GM12878 (cell line): ENCODE results near the gene SEC61A1. TPM values are rescaled to one million over a fixed set of nuclear protein-coding genes. Genes with fewer than 3 reads are reported as not detected.

ENCODE experiments used
- ATAC-seq: fragments of 200-7000 bp; cut with Tn5 transposase; 3 replicates; pipeline ENCODE4 v1.9.1; 2020; ENCODE audit warnings: mild to moderate bottlenecking, moderate library complexity
- BruUV-seq: library from RNA; stranded (reverse); fragments of 400-500 nt; replicated peaks from 2 replicates; lab custom pipeline; 2021; lab: Mats Ljungman, UMichigan
- CTCF ChIA-PET: fragments of 300-600 bp; sonication (Branson Sonifier 250); formaldehyde crosslinking; extraction: SDS; loops from one replicate; lab custom pipeline; 2021; ENCODE audit warnings: inconsistent platforms; lab: Yijun Ruan, JAX
- POLR2A ChIA-PET: fragments of 350-600 bp; formaldehyde crosslinking; extraction: SDS; loops from one replicate; lab custom pipeline; 2021; ENCODE audit warnings: inconsistent platforms; lab: Charles Lee
- RAD21 ChIA-PET: fragments of 300-600 bp; sonication (Branson Sonifier 250); formaldehyde crosslinking; loops from one replicate; lab custom pipeline; 2023; ENCODE audit warnings: antibody characterized with exemption; ENCODE audit not compliant: unreplicated experiment; lab: Charles Lee
- SMC1A ChIA-PET: fragments of 300-600 bp; sonication (Branson Sonifier 250); formaldehyde crosslinking; loops from one replicate; lab custom pipeline; 2023; ENCODE audit not compliant: unreplicated experiment, uncharacterized antibody; lab: Charles Lee
- DNase-seq: peaks from one replicate; pipeline ENCODE4 v3.0.0-alpha.2; 2011; ENCODE audit warnings: low read depth, low spot score
- FAIRE-seq: peaks from 3 replicates; lab custom pipeline; 2011; peaks lifted over from hg19 to GRCh38; lab: Jason Lieb, UNC
- H2AFZ ChIP-seq: 2 replicates; pipeline ENCODE4 v1.6.0; 2011; ENCODE audit warnings: low read depth, low read length, control low read depth; ENCODE audit not compliant: control insufficient read depth
- H3K27ac ChIP-seq: 2 replicates; pipeline ENCODE4 v1.5.1; 2011; ENCODE audit warnings: control low read depth; ENCODE audit not compliant: control insufficient read depth, insufficient read depth
- H3K27me3 ChIP-seq, 2 experiments: replicated peaks in 1 of 2; 2 replicates each; pipeline versions ENCODE4 v1.6.0 to v1.6.1; 2011; ENCODE audit warnings: low read length in 1 of 2; ENCODE audit not compliant: control insufficient read depth in 2 of 2, insufficient read depth in 2 of 2
- H3K36me3 ChIP-seq, 2 experiments: 2 replicates each; pipeline ENCODE4 v1.5.1; 2011; ENCODE audit warnings: low read length in 1 of 2; ENCODE audit not compliant: control insufficient read depth in 2 of 2, insufficient read depth in 2 of 2
- H3K4me1 ChIP-seq: 2 replicates; pipeline ENCODE4 v1.6.1; 2011; ENCODE audit warnings: mild to moderate bottlenecking, low read length, moderate library complexity, mixed read lengths; ENCODE audit not compliant: control insufficient read depth, insufficient read depth
- H3K4me2 ChIP-seq: 2 replicates; pipeline ENCODE4 v1.6.0; 2011; ENCODE audit warnings: control low read depth; ENCODE audit not compliant: control insufficient read depth, insufficient read depth
- H3K4me3 ChIP-seq: fragments of 200-600 bp; sonication (generic); 2 replicates; pipeline ENCODE4 v1.5.1; 2016
- H3K79me2 ChIP-seq: 2 replicates; pipeline ENCODE4 v1.6.0; 2011; ENCODE audit warnings: low read length; ENCODE audit not compliant: control insufficient read depth, insufficient read depth
- H3K9ac ChIP-seq: 2 replicates; pipeline ENCODE4 v1.8.0; 2011; ENCODE audit warnings: low read length, control low read depth, mixed read lengths; ENCODE audit not compliant: control insufficient read depth, insufficient read depth
- H3K9me3 ChIP-seq: replicated peaks from 3 replicates; pipeline ENCODE4 v1.5.1; 2011; ENCODE audit warnings: mild to moderate bottlenecking, low read length; ENCODE audit not compliant: control insufficient read depth, insufficient read depth
- H4K20me1 ChIP-seq: 2 replicates; pipeline ENCODE4 v1.6.0; 2011; ENCODE audit not compliant: control insufficient read depth, insufficient read depth
- BACH1 ChIP-seq: fragments of 450-650 bp; IDR thresholded peaks from 2 replicates; pipeline ENCODE4 v1.6.1; 2017; ENCODE audit warnings: mild to moderate bottlenecking, borderline replicate concordance
- CBFB ChIP-seq: IDR thresholded peaks from 2 replicates; pipeline ENCODE4 v1.6.1; 2016; ENCODE audit warnings: antibody characterized with exemption, low read depth
- CBX5 ChIP-seq: sonication (generic); IDR thresholded peaks from 2 replicates; pipeline ENCODE4 v1.6.1; 2016; ENCODE audit warnings: low read depth, moderate library complexity, mild to moderate bottlenecking, inconsistent platforms
- CTCF ChIP-seq, 3 experiments: IDR thresholded peaks in 2 of 3; conservative IDR thresholded peaks in 1 of 3; 2 replicates each; pipeline ENCODE4 v1.5.1; 2011; ENCODE audit warnings: low read depth in 3 of 3, low read length in 3 of 3, mild to moderate bottlenecking in 3 of 3, control low read depth in 2 of 3, moderate library complexity in 2 of 3, inconsistent platforms in 1 of 3, mixed read lengths in 1 of 3; ENCODE audit not compliant: control insufficient read depth in 2 of 3, insufficient read depth in 1 of 3; ENCODE audit errors: extremely low read depth in 1 of 3
- FOXK2 ChIP-seq: fragments of 450-650 bp; IDR thresholded peaks from 2 replicates; pipeline ENCODE4 v1.6.1; 2017; ENCODE audit warnings: mild to moderate bottlenecking, moderate library complexity
- IKZF2 ChIP-seq, 2 experiments: fragments of 450-650 bp; IDR thresholded peaks; 2 replicates each; pipeline ENCODE4 v1.6.1; 2017; ENCODE audit warnings: mild to moderate bottlenecking in 2 of 2, moderate library complexity in 2 of 2
- NR2C2 ChIP-seq: IDR thresholded peaks from 2 replicates; pipeline ENCODE4 v1.6.1; 2011; ENCODE audit warnings: borderline replicate concordance, low read depth; ENCODE audit not compliant: control insufficient read depth, insufficient read length
- RCOR1 ChIP-seq: conservative IDR thresholded peaks from 2 replicates; pipeline ENCODE4 v1.6.1; 2012; ENCODE audit warnings: low read depth, low read length, improper control_type of control experiment
- SIX5 ChIP-seq: IDR thresholded peaks from 2 replicates; pipeline ENCODE4 v1.6.1; 2011; ENCODE audit warnings: mild to moderate bottlenecking, low read depth, low read length, moderate library complexity; ENCODE audit not compliant: severe bottlenecking
- USF1 ChIP-seq: IDR thresholded peaks from 2 replicates; pipeline ENCODE4 v1.6.1; 2011; ENCODE audit warnings: borderline replicate concordance, low read depth, mild to moderate bottlenecking, moderate library complexity, mixed read lengths, low read length; ENCODE audit not compliant: insufficient read depth; ENCODE audit errors: extremely low read length
- YBX1 ChIP-seq: fragments of 450-650 bp; IDR thresholded peaks from 2 replicates; pipeline ENCODE4 v1.6.1; 2016; ENCODE audit warnings: antibody characterized with exemption
- YY1 ChIP-seq: IDR thresholded peaks from 2 replicates; pipeline ENCODE4 v1.6.1; 2011; ENCODE audit warnings: low read depth, mild to moderate bottlenecking, low read length
- ZNF687 ChIP-seq: fragments of 450-650 bp; IDR thresholded peaks from 2 replicates; pipeline ENCODE4 v1.6.1; 2017; ENCODE audit warnings: mild to moderate bottlenecking, moderate library complexity
- WGBS: methylation state at CpG from one replicate; pipeline ENCODE4 v1.1.6; 2016; ENCODE audit warnings: low lambda C conversion rate; ENCODE audit not compliant: insufficient replicate concordance, insufficient coverage; ENCODE audit errors: missing lambda C conversion rate; 5-methylcytosine and 5-hydroxymethylcytosine counted together
- in situ Hi-C: fragments of 300-500 bp; cut with MboI; formaldehyde crosslinking; loops from 9 replicates; pipeline ENCODE4 v1.14.3; 2018; ENCODE audit warnings: mixed read lengths
- intact Hi-C: fragments of 100-400 bp; cut with micrococcal nuclease; formaldehyde crosslinking; loops from one replicate; pipeline ENCODE4 v1.14.2; 2022; ENCODE audit not compliant: unreplicated experiment
- polyA plus RNA-seq, 11 experiments: library from polyadenylated mRNA; depleted of rRNA in 4 of 11; unstranded in 6 of 11; stranded (reverse) in 5 of 11; fragments of >200 nt; fragmentation: Nextera tagmentation in 4 of 11; fragmentation: Illumina TruSeq in 1 of 11; extraction: Ambion mirVana in 4 of 11; extraction: Trizol in 1 of 11; gene quantifications; 1 replicate in 1 of 11; 2 replicates in 10 of 11; pipeline versions ENCODE4 v1.2.1 to v1.2.3, GENCODE V29; 2011 to 2016; ENCODE audit warnings: inconsistent platforms in 2 of 11, missing spikeins in 2 of 11, low read depth in 1 of 11
- total RNA-seq, 4 experiments: library from RNA; depleted of rRNA in 3 of 4; stranded (reverse); fragments of >200 nt in 3 of 4; fragmentation: Illumina TruSeq in 1 of 4; extraction: Trizol in 1 of 4; gene quantifications; 2 replicates each; pipeline versions ENCODE4 v1.2.1 to v1.2.3, GENCODE V29; 2013 to 2021

Gene SEC61A1
- total and polyA plus RNA-seq, 10 of the 15 experiments (the other 5 are each of a cell fraction or from before 2014, with no cell fraction given), result 5.2 to 265 (median 142) TPM

- H3K4me3 ChIP-seq, result no peak overlapping the region; the same call in 1 of the 2 replicates
- intact Hi-C loops, result loop anchor here (2.0 kb wide), 1 partner anchor 58 kb away; no protein-coding TSS in a partner anchor
- 34% methylated on average over 7 of the region's 7 CpGs for WGBS
- no peak overlapping the region for H3K9ac ChIP-seq
- DNase-seq, result no peak
- ChIA-PET POLR2A (no interaction called here), CTCF (interaction anchor here (0.9 to 2.6 kb wide), 5 partner anchors 9 to 59 kb away, joined by 3 to 13 read pairs (median 4); no protein-coding TSS in a partner anchor), RAD21 (no interaction called here), SMC1A (no interaction called here)
- peak overlapping the region; percentile 75; the same call in 1 of the 2 replicates for H3K4me2 ChIP-seq
- no peak for FAIRE-seq
- H3K4me1 ChIP-seq, result peaks cover 4% of the 10 kb centered on the region
- no TSS peak for BruUV-seq
- H2AFZ ChIP-seq, result no peak overlapping the region
- H4K20me1 ChIP-seq, result 0 out of 2 replicates have a peak, but pooled peaks cover 3% of the 10 kb centered on the region
- H3K36me3 ChIP-seq, result peaks cover 22 to 26% of the 10 kb centered on the region in 2 experiments; a peak in 3 of 4 replicates
- no peak overlapping the region for H3K27ac ChIP-seq
- no peaks in the 10 kb centered on the region for H3K79me2 ChIP-seq
- no peaks in the 10 kb centered on the region for H3K9me3 ChIP-seq
- in situ Hi-C loops, result loop anchor here (25.0 kb wide), 1 partner anchor 537 kb away; no protein-coding TSS in a partner anchor
- no peaks in the 10 kb centered on the region for H3K27me3 ChIP-seq
- no peak; the same call in 2 of the 3 replicates for ATAC-seq
- no peak for TF ChIP-seq BACH1
- TF ChIP-seq ZNF687, result no peak
- no peak for TF ChIP-seq NR2C2
- TF ChIP-seq USF1, result no peak
- no peak for TF ChIP-seq CBX5
- TF ChIP-seq YBX1, result no peak
- TF ChIP-seq FOXK2, result no peak
- TF ChIP-seq RCOR1, result no peak
- TF ChIP-seq CBFB, result no peak
- TF ChIP-seq SIX5, result no peak
- TF ChIP-seq IKZF2 (IDR thresholded peaks at IDR 0.05), result no peak
- no peak for TF ChIP-seq YY1
- TF ChIP-seq CTCF (IDR thresholded peaks at IDR 0.05 in 2 of 3, conservative IDR thresholded peaks at IDR 0.05 in 1 of 3; ENCODE audit: control insufficient read depth in 2 of 3, extremely low read depth in 1 of 3, insufficient read depth in 1 of 3, low read depth in 3 of 3, low read length in 3 of 3), result no peak
Observed at GRCh38 chr3:128074851-128075521, 22.7 kb downstream of the SEC61A1 start.
